SK-N-MC (cell line): Measurements from ENCODE around the gene PLD6.

Experiments
- EZH2 ChIP-seq: fragments of 200-600 bp; sonication (generic); IDR thresholded peaks from one replicate; pipeline ENCODE4 v1.6.1; 2017; ENCODE audit warnings: antibody characterized with exemption
- FOXP2 ChIP-seq: optimal IDR thresholded peaks from 2 replicates; pipeline ENCODE3; 2011; ENCODE audit warnings: mild to moderate bottlenecking, moderate library complexity; ENCODE audit not compliant: insufficient read depth; ENCODE audit errors: extremely low read length, control extremely low read depth
- POLR2AphosphoS5 ChIP-seq: IDR thresholded peaks from 2 replicates; pipeline ENCODE4 v1.6.1; 2012; ENCODE audit warnings: mild to moderate bottlenecking, low read depth, low read length, borderline replicate concordance

GRCh38 chr17:17191961-17192381, 14.2 kb downstream of the PLD6 start:
- TF ChIP-seq POLR2AphosphoS5 (no peak), EZH2 (no peak), FOXP2 (no peak)
